ENCODE measurements around the gene ADCY2.

ADCY2 gene

DNA sequence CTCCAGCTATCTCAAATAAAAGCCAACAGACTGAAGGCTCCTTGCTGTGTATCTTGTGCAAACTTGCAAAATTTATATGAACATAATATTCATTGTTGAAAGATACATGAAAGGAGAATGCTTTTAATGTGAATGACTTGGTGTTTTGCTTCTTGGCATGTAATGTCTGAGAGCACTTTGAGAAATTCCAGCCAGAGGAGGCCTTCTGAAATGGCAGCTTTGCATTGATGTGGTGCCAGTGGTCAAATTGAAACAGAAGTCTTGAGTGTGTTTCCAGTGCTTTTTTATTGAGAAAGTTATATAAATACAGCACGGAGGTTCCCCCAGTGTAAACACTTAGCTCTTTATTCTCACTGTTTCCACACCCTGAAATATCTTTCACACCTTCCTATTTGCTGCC is 182.1 kb downstream of the ADCY2 start (continued):
- TF ChIP-seq ZNF37A (tag by site-specific recombination; IDR thresholded peaks at IDR 0.05) (no peak), ZNF19 (tag by site-specific recombination; IDR thresholded peaks at IDR 0.05; ENCODE audit: low read depth) (no peak), REPIN1 (tag by site-specific recombination; IDR thresholded peaks at IDR 0.05; ENCODE audit: low read depth) (no peak), SALL2 (tag by site-specific recombination; IDR thresholded peaks at IDR 0.05; ENCODE audit: borderline replicate concordance) (no peak), ZNF626 (tag by site-specific recombination; IDR thresholded peaks at IDR 0.05) (no peak)

- CTCF ChIA-PET, result no interaction called here
- TF ChIP-seq KLF1 (tag by site-specific recombination; IDR thresholded peaks at IDR 0.05) (no peak), BCL11A (tag by site-specific recombination; IDR thresholded peaks at IDR 0.05; ENCODE audit: low read depth) (no peak), ZNF146 (tag by site-specific recombination; IDR thresholded peaks at IDR 0.05) (no peak), ZNF239 (tag by site-specific recombination; IDR thresholded peaks at IDR 0.05) (no peak), ZNF626 (tag by site-specific recombination; IDR thresholded peaks at IDR 0.05) (no peak), ZNF132 (tag by site-specific recombination; IDR thresholded peaks at IDR 0.05; ENCODE audit: borderline replicate concordance) (no peak), ZBTB7A (tag by site-specific recombination; IDR thresholded peaks at IDR 0.05; ENCODE audit: low read depth) (no peak), ZNF140 (tag by site-specific recombination; IDR thresholded peaks at IDR 0.05) (no peak), ZBTB21 (tag by site-specific recombination; IDR thresholded peaks at IDR 0.05) (no peak), ZNF354C (tag by site-specific recombination; IDR thresholded peaks at IDR 0.05; ENCODE audit: borderline replicate concordance, low read depth) (no peak), ZNF221 (tag by site-specific recombination; IDR thresholded peaks at IDR 0.05; ENCODE audit: borderline replicate concordance) (no peak), ZNF114 (tag by site-specific recombination; IDR thresholded peaks at IDR 0.05) (no peak), ZNF184 (tag by site-specific recombination; IDR thresholded peaks at IDR 0.05) (no peak), ZNF692 (tag by site-specific recombination; IDR thresholded peaks at IDR 0.05) (no peak), ZFP37 (tag by site-specific recombination; IDR thresholded peaks at IDR 0.05) (no peak), PBX3 (CRISPR knock-in tag; IDR thresholded peaks at IDR 0.05) (no peak)
- TF ChIP-seq, protein P1, sequence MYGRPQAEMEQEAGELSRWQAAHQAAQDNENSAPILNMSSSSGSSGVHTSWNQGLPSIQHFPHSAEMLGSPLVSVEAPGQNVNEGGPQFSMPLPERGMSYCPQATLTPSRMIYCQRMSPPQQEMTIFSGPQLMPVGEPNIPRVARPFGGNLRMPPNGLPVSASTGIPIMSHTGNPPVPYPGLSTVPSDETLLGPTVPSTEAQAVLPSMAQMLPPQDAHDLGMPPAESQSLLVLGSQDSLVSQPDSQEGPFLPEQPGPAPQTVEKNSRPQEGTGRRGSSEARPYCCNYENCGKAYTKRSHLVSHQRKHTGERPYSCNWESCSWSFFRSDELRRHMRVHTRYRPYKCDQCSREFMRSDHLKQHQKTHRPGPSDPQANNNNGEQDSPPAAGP (tag by site-specific recombination; IDR thresholded peaks at IDR 0.05), result no peak
- TF ChIP-seq, protein P2, sequence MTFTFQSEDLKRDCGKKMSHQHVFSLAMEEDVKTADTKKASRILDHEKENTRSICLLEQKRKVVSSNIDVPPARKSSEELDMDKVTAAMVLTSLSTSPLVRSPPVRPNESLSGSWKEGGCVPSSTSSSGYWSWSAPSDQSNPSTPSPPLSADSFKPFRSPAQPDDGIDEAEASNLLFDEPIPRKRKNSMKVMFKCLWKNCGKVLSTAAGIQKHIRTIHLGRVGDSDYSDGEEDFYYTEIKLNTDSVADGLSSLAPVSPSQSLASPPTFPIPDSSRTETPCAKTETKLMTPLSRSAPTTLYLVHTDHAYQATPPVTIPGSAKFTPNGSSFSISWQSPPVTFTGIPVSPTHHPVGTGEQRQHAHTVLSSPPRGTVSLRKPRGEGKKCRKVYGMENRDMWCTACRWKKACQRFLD (tag by site-specific recombination; IDR thresholded peaks at IDR 0.05), result no peak
- TF ChIP-seq, protein P3, sequence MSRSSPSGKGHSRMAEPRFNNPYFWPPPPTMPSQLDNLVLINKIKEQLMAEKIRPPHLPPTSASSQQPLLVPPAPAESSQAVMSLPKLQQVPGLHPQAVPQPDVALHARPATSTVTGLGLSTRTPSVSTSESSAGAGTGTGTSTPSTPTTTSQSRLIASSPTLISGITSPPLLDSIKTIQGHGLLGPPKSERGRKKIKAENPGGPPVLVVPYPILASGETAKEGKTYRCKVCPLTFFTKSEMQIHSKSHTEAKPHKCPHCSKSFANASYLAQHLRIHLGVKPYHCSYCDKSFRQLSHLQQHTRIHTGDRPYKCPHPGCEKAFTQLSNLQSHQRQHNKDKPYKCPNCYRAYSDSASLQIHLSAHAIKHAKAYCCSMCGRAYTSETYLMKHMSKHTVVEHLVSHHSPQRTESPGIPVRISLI (tag by site-specific recombination; IDR thresholded peaks at IDR 0.05), result no peak
- TF ChIP-seq, protein P4, sequence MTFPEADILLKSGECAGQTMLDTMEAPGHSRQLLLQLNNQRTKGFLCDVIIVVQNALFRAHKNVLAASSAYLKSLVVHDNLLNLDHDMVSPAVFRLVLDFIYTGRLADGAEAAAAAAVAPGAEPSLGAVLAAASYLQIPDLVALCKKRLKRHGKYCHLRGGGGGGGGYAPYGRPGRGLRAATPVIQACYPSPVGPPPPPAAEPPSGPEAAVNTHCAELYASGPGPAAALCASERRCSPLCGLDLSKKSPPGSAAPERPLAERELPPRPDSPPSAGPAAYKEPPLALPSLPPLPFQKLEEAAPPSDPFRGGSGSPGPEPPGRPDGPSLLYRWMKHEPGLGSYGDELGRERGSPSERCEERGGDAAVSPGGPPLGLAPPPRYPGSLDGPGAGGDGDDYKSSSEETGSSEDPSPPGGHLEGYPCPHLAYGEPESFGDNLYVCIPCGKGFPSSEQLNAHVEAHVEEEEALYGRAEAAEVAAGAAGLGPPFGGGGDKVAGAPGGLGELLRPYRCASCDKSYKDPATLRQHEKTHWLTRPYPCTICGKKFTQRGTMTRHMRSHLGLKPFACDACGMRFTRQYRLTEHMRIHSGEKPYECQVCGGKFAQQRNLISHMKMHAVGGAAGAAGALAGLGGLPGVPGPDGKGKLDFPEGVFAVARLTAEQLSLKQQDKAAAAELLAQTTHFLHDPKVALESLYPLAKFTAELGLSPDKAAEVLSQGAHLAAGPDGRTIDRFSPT (tag by site-specific recombination; IDR thresholded peaks at IDR 0.05), result no peak
- no peaks in the 10 kb centered on the region for H3K9me3 ChIP-seq (ENCODE audit: control insufficient read depth, insufficient read depth, low read depth, low read length)
- H3K4me3 ChIP-seq (ENCODE audit: low read depth, low read length), result no peak overlapping the region
- no peak overlapping the region for H3K27ac ChIP-seq (ENCODE audit: extremely low read depth, low read depth, low read length)
- H3K4me1 ChIP-seq (ENCODE audit: control insufficient read depth, insufficient read depth, low read length), result no peaks in the 10 kb centered on the region
- POLR2A ChIA-PET, result no interaction called here
- H3K36me3 ChIP-seq (ENCODE audit: control insufficient read depth in 2 of 2, insufficient read depth in 1 of 2, low read length in 2 of 2), result no peaks in the 10 kb centered on the region
These were observed 188.8 kb downstream of the ADCY2 start for GRCh38 chr5:7584749-7585148.

Data from HEK293 (cell line).